GM19023 (cell line): ENCODE results near the gene CASP2.
"Not testable (repeated sequence)": the region's sequence is repeated elsewhere in the genome, so short reads cannot be mapped to it uniquely, and the experiment has no call there.

Source experiments
- ATAC-seq: cut with Tn5 transposase; IDR thresholded peaks from one replicate; pipeline ENCODE4 v1.9.1; 2021; ENCODE audit warnings: mild to moderate bottlenecking, moderate library complexity; ENCODE audit not compliant: unreplicated experiment

Gene CASP2

GRCh38 chr7:143289888-143290287, 1.7 kb downstream of the CASP2 start:
- ATAC-seq = not testable (repeated sequence)

- ATAC-seq = no peak
Measured at GRCh38 chr7:143290293-143290692, 2.1 kb downstream of the CASP2 start.

- ATAC-seq = no peak
Measured at GRCh38 chr7:143292876-143293275, 4.7 kb downstream of the CASP2 start.

DNA sequence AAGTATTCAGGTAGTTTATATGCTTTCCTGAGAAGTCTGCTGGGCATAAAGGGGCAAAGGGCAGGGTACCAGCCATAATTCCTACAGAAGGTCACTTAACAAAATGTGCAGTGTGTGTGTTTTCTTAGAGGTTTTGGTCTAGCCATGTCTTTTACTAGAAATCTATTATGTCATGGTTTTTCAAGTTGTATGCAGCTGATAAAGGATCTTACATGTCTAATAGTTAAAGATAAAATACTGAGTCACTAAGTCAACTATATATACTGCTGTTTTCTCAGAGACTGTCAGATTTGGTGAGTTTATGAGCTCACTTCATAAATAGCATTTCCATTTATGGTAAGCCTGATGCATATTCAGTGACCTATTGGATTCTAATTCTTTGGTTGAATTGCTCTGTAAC, 7.7 kb downstream of the CASP2 start:
- no peak for ATAC-seq

- no peak for ATAC-seq
Measured at GRCh38 chr7:143296686-143297085, 8.5 kb downstream of the CASP2 start.

DNA sequence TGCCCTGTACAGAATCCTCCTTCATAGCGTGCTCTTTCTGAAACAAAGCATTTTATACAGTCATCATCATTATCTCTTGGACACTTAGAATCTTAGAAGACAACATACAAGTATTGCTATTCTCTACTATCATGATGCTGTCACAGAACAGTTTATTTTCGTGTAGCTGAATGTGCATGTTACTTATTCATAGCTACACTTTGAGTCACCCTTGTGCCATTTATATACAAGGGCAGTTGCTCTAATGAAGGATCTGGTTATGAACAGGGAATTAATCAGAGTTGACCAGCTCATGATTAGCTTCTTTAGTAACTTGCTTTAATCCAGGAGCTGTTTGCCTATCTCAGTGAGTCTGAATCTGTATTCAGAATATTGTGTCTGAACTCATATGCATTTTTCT, 11.2 kb downstream of the CASP2 start:
- ATAC-seq = no peak

DNA sequence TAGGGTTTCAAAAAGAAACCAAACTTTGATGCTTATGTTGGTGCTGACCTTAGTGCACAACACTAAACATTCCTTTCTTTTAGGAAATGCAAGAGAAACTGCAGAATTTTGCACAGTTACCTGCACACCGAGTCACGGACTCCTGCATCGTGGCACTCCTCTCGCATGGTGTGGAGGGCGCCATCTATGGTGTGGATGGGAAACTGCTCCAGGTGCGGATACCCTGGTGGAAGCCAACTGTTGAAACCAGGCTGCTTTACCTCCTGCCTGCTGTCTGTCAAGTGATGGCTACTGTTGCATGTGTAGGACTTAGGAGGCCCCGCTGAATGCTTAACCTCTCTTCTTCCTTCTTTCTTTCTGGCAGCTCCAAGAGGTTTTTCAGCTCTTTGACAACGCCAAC, 11.7 kb downstream of the CASP2 start:
- ATAC-seq = no peak

DNA sequence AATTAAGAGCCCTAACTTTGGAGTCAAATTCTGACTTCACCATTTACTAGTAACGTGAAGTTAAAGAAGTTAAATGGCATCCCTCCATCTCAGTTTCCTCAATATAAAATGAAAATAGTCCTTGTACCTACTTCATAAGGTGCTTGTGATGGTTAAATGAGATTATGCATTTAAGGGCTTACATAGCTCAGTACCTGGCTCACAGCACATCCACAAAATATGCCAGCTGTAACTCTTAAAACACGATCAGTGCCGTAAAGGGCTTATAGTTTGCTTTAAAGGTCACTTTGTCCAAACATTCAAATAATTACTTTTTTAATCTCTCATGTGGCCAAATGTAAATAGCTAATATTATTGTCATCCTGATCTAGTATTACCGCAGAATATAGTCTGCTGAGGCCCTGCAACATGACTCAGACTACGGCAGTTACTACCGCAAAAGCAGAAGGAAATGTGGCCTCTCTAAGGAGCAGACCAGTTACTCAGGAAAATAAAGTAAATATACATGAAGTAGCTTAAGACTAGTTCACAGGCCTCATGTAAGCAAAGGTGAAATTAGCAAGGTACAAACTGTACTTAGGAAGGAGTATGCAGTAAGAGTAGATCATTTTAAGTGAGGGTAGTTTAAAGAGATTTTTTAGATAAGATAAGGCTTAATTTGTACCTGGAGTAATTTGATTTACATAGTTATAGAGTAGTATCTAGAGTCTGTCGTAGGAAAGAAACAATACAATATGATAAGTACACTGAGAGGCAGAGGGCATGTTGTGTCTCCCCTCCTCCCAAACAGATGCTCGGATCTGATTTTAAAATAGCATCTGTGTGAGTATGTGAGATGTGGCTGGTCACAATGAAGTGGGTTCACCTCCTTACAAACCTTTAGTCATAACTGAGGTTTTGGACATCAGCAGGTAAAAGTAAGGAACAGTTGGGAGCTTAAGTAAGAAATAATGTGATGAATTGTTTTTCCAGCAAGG, 13.1 kb downstream of the CASP2 start:
- ATAC-seq = no peak

- no peak for ATAC-seq
Measured at GRCh38 chr7:143303733-143304132, 15.6 kb downstream of the CASP2 start.

DNA sequence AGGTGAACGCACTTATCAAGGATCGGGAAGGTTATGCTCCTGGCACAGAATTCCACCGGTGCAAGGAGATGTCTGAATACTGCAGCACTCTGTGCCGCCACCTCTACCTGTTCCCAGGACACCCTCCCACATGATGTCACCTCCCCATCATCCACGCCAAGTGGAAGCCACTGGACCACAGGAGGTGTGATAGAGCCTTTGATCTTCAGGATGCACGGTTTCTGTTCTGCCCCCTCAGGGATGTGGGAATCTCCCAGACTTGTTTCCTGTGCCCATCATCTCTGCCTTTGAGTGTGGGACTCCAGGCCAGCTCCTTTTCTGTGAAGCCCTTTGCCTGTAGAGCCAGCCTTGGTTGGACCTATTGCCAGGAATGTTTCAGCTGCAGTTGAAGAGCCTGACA, 16.8 kb downstream of the CASP2 start:
- ATAC-seq = no peak

DNA sequence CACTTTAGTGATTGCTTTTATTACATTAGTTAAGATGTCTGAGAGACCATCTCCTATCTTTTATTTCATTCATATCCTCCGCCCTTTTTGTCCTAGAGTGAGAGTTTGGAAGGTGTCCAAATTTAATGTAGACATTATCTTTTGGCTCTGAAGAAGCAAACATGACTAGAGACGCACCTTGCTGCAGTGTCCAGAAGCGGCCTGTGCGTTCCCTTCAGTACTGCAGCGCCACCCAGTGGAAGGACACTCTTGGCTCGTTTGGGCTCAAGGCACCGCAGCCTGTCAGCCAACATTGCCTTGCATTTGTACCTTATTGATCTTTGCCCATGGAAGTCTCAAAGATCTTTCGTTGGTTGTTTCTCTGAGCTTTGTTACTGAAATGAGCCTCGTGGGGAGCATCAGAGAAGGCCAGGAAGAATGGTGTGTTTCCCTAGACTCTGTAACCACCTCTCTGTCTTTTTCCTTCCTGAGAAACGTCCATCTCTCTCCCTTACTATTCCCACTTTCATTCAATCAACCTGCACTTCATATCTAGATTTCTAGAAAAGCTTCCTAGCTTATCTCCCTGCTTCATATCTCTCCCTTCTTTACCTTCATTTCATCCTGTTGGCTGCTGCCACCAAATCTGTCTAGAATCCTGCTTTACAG, 17.4 kb downstream of the CASP2 start:
- no peak for ATAC-seq

- no peak for ATAC-seq
Measured at GRCh38 chr7:143308632-143309031, 20.5 kb downstream of the CASP2 start.

DNA sequence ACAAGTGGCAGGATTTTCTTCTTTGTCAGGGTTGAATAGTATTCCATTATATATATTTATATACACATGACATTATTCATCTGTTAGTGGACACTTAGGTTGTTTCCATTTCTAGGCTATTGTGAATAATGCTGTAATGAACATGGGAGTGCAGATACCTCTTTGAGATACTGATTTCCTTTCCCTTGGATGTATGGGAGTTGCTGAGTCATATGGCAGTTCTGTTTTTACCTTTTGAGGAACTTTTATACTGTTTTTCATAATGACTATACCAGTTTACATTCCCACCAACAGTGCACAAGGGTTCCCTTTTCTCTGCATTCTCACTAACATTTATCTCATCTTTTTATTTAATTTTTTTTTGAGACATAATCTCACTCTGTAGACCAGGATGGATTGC, 26.0 kb downstream of the CASP2 start:
- ATAC-seq = no peak

- ATAC-seq = no peak
Measured at GRCh38 chr7:143315776-143316175, 27.6 kb downstream of the CASP2 start, which contains the start of gene CLCN1. Gene CLCN1 (plus strand): TSS chr7:143316111. CDS start chr7:143316213, 102 bp downstream.

- no peak for ATAC-seq
Measured at GRCh38 chr7:143316492-143316891, 28.3 kb downstream of the CASP2 start.

DNA sequence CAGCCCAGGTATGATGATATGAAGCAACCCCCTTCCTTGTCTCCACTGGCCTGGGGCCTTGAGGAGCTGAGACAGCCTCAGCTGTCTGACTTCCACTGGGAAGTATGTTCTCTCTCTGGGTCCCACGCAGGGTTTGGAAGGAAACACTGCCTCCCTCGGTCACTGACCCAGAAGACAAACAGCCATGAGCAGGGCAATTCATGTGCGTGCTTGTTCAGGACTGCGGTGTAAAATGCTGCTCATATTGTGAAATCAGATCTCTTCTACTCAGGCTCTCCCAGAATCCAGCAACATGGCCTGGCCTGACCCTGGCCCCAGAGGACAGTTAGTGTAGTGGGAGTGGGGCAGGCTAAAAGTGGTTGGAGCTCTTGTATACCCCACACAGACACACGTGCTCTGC, 30.5 kb downstream of the CASP2 start:
- ATAC-seq = no peak

GRCh38 chr7:143320620-143321019, 32.5 kb downstream of the CASP2 start:
- ATAC-seq = no peak

DNA sequence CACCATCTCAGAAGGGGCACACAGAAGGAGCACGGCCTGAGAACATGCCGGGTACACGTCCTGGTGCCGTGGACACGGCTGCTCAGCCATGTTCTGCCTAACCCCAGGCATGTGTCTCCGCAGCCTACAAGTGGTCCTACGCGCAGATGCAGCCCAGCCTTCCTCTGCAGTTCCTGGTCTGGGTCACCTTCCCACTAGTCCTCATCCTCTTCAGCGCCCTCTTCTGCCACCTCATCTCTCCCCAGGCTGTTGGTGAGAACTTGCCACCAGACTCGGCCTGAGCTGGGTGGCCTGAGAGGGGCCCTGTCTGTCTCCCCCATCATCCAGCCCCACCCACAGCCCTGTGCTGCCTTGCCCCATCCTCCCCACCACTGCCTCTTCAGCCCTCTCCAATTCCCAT, 33.1 kb downstream of the CASP2 start:
- ATAC-seq = no peak

- ATAC-seq = no peak
Measured at GRCh38 chr7:143321734-143322133, 33.6 kb downstream of the CASP2 start.

DNA sequence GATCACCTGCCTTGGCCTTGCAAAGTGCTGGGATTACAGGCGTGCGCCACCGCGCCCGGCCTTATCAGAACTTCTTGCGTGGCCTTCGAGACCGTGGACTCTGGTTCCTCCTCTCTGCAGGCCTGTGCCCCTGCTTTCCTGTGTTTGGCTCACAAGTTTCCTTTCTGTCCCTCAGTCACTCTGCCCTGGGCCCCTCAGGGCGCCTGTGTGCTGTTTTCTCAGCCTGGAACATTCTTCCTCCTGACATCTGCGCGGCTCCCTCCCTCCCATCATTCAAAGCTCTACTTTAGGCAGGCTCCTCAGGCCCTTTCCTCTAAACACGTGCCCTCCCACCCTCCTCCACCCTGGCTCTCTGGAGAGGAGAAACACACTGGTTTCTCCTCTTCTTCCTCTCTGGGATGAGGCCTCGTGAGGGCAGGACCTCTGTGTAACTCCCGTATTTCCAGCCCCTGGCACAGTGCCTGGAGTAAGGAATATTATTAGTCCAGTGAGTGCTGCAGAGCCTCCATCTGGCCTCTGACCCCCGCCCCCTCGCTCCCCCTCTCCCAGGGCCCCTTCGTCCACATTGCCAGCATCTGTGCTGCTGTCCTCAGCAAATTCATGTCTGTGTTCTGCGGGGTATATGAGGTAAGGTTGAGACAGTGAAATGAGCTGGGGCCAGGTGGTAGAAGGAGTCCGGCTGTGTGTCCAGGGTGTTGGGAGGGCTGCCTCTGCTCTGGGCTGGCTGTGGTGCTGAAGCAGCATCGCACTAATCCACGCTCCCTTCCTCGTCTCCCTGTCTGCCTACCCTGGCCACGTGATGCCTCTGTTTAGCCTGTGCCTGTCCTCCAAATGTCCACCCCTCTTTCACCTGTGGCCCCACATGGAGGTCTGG, 34.8 kb downstream of the CASP2 start:
- ATAC-seq = no peak

GRCh38 chr7:143323653-143324052, 35.5 kb downstream of the CASP2 start:
- no peak for ATAC-seq
